GM23338 (cell line): ENCODE measurements around the gene RBM8A. TPM values are rescaled to one million over a fixed set of nuclear protein-coding genes. Genes with fewer than 3 reads are reported as not detected.

Source experiments
- ATAC-seq: fragments of 200-7000 bp; cut with Tn5 transposase; 3 replicates; pipeline ENCODE4 v1.9.1; 2020
- DNase-seq: peaks from one replicate; pipeline ENCODE4 v3.0.0-alpha.2; 2015; ENCODE audit warnings: low spot score
- H2AFZ ChIP-seq: fragments of 200-600 bp; sonication (generic); 2 replicates; pipeline ENCODE4 v1.8.0; 2016; ENCODE audit warnings: antibody characterized with exemption, mild to moderate bottlenecking, moderate library complexity
- H3F3A ChIP-seq: fragments of 200-600 bp; sonication (generic); replicated peaks from 2 replicates; pipeline ENCODE4 v1.8.0; 2017; ENCODE audit warnings: antibody characterized with exemption, mixed run types, low read depth
- H3K27ac ChIP-seq: fragments of 200-600 bp; sonication (generic); 2 replicates; pipeline ENCODE4 v1.6.1; 2016; ENCODE audit warnings: low read depth
- H3K27me3 ChIP-seq: fragments of 200-600 bp; sonication (generic); 2 replicates; pipeline ENCODE4 v1.8.0; 2016; ENCODE audit warnings: mild to moderate bottlenecking, mixed run types, moderate library complexity; ENCODE audit not compliant: insufficient read depth
- H3K36me3 ChIP-seq: fragments of 200-600 bp; sonication (generic); 2 replicates; pipeline ENCODE4 v1.8.0; 2016; ENCODE audit warnings: mild to moderate bottlenecking; ENCODE audit not compliant: insufficient read depth
- H3K4me1 ChIP-seq: fragments of 200-600 bp; sonication (generic); 2 replicates; pipeline ENCODE4 v1.8.0; 2016; ENCODE audit warnings: mild to moderate bottlenecking, moderate library complexity; ENCODE audit not compliant: insufficient read depth
- H3K4me2 ChIP-seq: fragments of 200-600 bp; sonication (generic); 2 replicates; pipeline ENCODE4 v1.7.1; 2017; ENCODE audit warnings: mixed run types
- H3K4me3 ChIP-seq: fragments of 200-600 bp; sonication (generic); 2 replicates; pipeline ENCODE4 v1.6.1; 2016; ENCODE audit warnings: mixed run types
- H3K79me2 ChIP-seq: fragments of 200-600 bp; sonication (generic); replicated peaks from 2 replicates; pipeline ENCODE4 v1.8.0; 2017; ENCODE audit warnings: mild to moderate bottlenecking; ENCODE audit not compliant: insufficient read depth
- H3K9me2 ChIP-seq: fragments of 200-600 bp; sonication (generic); 2 replicates; pipeline ENCODE4 v1.8.0; 2017; ENCODE audit not compliant: insufficient read depth
- H4K20me1 ChIP-seq: fragments of 200-600 bp; sonication (generic); replicated peaks from 2 replicates; pipeline ENCODE4 v1.8.0; 2017; ENCODE audit warnings: mild to moderate bottlenecking; ENCODE audit not compliant: insufficient read depth
- H3K27ac Mint-ChIP-seq: 2 replicates; pipeline ENCODE4 v1.8.0; 2020; ENCODE audit warnings: inconsistent platforms, mild to moderate bottlenecking, moderate library complexity, mixed read lengths
- H3K27me3 Mint-ChIP-seq: 3 replicates; pipeline ENCODE4 v1.8.0; 2022; ENCODE audit warnings: low read depth, mild to moderate bottlenecking, moderate library complexity, mixed read lengths, inconsistent platforms; ENCODE audit not compliant: insufficient read depth, poor library complexity
- H3K36me3 Mint-ChIP-seq: 3 replicates; pipeline ENCODE4 v1.8.0; 2021; ENCODE audit warnings: low read depth, mild to moderate bottlenecking, inconsistent platforms, moderate library complexity, mixed read lengths
- H3K4me1 Mint-ChIP-seq: 3 replicates; pipeline ENCODE4 v1.8.0; 2020; ENCODE audit warnings: mild to moderate bottlenecking, inconsistent platforms, mixed read lengths
- H3K4me3 Mint-ChIP-seq: 3 replicates; pipeline ENCODE4 v1.8.0; 2021; ENCODE audit warnings: moderate library complexity, mild to moderate bottlenecking, inconsistent platforms, mixed read lengths
- H3K9me3 Mint-ChIP-seq: 3 replicates; pipeline ENCODE4 v1.8.0; 2020; ENCODE audit warnings: moderate library complexity, mild to moderate bottlenecking, inconsistent platforms, mixed read lengths
- CREB1 ChIP-seq: fragments of 250-450 bp; sonication (Bioruptor Pico); IDR thresholded peaks from 2 replicates; pipeline ENCODE4 v1.5.0; 2020; ENCODE audit warnings: low read depth, mild to moderate bottlenecking, moderate library complexity
- EZH2 ChIP-seq: fragments of 200-600 bp; sonication (generic); IDR thresholded peaks from one replicate; pipeline ENCODE4 v1.8.0; 2017; ENCODE audit warnings: antibody characterized with exemption, mild to moderate bottlenecking, low read depth; ENCODE audit not compliant: unreplicated experiment
- EZH2phosphoT487 ChIP-seq: fragments of 200-600 bp; sonication (generic); IDR thresholded peaks from one replicate; pipeline ENCODE4 v1.8.1; 2018; ENCODE audit warnings: antibody characterized with exemption; ENCODE audit not compliant: unreplicated experiment
- POLR2AphosphoS5 ChIP-seq: IDR thresholded peaks from 2 replicates; pipeline ENCODE4 v1.6.1; 2016; ENCODE audit warnings: antibody characterized with exemption, low read depth
- ZNF331 ChIP-seq: fragments of 250-450 bp; sonication (Bioruptor Pico); IDR thresholded peaks from 2 replicates; pipeline ENCODE4 v1.5.0; 2020; ENCODE audit warnings: low read depth, mild to moderate bottlenecking, moderate library complexity
- polyA plus RNA-seq: library from polyadenylated mRNA; unstranded; fragments of >200 nt; fragmentation: Nextera tagmentation; extraction: Ambion mirVana; gene quantifications from 2 replicates; pipeline ENCODE4 v1.2.1, GENCODE V29; 2016
- total RNA-seq: library from RNA; depleted of rRNA; stranded (reverse); fragments of >200 nt; shearing (Covaris generic); gene quantifications from 2 replicates; pipeline ENCODE4 v1.2.3, GENCODE V29; 2014
- TF ChIP-seq, protein P1 (sequence below): IDR thresholded peaks from 2 replicates; pipeline ENCODE4 v1.6.1; 2016; ENCODE audit warnings: antibody characterized with exemption
- TF ChIP-seq, protein P2 (sequence below): fragments of 250-450 bp; sonication (Bioruptor Pico); IDR thresholded peaks from 2 replicates; pipeline ENCODE4 v1.5.0; 2020; ENCODE audit warnings: mild to moderate bottlenecking, moderate library complexity

Gene RBM8A
- total and polyA plus RNA-seq, 2 experiments from 2014 or later, result 170 to 312 TPM

DNA sequence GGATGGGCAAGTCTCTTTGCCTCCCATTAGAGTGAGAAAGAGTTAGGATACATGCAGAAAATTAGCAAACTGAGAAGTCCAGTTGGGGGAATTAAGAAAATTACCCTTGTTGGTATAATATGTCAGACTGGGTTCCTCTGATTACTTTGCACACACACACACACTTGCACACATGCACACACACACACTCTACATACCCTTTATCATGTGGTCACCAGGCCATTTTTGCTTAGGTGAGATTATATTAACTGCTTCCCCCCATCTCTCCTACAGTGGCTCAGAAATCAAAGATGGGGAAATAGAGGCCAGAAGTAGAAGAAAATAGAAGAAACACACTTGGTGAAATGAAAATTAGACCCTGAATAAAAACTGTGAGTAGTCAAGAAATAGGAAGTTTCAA is 31.4 kb upstream of the RBM8A start (continued):
- TF ChIP-seq, protein P1, sequence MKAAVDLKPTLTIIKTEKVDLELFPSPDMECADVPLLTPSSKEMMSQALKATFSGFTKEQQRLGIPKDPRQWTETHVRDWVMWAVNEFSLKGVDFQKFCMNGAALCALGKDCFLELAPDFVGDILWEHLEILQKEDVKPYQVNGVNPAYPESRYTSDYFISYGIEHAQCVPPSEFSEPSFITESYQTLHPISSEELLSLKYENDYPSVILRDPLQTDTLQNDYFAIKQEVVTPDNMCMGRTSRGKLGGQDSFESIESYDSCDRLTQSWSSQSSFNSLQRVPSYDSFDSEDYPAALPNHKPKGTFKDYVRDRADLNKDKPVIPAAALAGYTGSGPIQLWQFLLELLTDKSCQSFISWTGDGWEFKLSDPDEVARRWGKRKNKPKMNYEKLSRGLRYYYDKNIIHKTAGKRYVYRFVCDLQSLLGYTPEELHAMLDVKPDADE, result no peak
- TF ChIP-seq, protein P2, sequence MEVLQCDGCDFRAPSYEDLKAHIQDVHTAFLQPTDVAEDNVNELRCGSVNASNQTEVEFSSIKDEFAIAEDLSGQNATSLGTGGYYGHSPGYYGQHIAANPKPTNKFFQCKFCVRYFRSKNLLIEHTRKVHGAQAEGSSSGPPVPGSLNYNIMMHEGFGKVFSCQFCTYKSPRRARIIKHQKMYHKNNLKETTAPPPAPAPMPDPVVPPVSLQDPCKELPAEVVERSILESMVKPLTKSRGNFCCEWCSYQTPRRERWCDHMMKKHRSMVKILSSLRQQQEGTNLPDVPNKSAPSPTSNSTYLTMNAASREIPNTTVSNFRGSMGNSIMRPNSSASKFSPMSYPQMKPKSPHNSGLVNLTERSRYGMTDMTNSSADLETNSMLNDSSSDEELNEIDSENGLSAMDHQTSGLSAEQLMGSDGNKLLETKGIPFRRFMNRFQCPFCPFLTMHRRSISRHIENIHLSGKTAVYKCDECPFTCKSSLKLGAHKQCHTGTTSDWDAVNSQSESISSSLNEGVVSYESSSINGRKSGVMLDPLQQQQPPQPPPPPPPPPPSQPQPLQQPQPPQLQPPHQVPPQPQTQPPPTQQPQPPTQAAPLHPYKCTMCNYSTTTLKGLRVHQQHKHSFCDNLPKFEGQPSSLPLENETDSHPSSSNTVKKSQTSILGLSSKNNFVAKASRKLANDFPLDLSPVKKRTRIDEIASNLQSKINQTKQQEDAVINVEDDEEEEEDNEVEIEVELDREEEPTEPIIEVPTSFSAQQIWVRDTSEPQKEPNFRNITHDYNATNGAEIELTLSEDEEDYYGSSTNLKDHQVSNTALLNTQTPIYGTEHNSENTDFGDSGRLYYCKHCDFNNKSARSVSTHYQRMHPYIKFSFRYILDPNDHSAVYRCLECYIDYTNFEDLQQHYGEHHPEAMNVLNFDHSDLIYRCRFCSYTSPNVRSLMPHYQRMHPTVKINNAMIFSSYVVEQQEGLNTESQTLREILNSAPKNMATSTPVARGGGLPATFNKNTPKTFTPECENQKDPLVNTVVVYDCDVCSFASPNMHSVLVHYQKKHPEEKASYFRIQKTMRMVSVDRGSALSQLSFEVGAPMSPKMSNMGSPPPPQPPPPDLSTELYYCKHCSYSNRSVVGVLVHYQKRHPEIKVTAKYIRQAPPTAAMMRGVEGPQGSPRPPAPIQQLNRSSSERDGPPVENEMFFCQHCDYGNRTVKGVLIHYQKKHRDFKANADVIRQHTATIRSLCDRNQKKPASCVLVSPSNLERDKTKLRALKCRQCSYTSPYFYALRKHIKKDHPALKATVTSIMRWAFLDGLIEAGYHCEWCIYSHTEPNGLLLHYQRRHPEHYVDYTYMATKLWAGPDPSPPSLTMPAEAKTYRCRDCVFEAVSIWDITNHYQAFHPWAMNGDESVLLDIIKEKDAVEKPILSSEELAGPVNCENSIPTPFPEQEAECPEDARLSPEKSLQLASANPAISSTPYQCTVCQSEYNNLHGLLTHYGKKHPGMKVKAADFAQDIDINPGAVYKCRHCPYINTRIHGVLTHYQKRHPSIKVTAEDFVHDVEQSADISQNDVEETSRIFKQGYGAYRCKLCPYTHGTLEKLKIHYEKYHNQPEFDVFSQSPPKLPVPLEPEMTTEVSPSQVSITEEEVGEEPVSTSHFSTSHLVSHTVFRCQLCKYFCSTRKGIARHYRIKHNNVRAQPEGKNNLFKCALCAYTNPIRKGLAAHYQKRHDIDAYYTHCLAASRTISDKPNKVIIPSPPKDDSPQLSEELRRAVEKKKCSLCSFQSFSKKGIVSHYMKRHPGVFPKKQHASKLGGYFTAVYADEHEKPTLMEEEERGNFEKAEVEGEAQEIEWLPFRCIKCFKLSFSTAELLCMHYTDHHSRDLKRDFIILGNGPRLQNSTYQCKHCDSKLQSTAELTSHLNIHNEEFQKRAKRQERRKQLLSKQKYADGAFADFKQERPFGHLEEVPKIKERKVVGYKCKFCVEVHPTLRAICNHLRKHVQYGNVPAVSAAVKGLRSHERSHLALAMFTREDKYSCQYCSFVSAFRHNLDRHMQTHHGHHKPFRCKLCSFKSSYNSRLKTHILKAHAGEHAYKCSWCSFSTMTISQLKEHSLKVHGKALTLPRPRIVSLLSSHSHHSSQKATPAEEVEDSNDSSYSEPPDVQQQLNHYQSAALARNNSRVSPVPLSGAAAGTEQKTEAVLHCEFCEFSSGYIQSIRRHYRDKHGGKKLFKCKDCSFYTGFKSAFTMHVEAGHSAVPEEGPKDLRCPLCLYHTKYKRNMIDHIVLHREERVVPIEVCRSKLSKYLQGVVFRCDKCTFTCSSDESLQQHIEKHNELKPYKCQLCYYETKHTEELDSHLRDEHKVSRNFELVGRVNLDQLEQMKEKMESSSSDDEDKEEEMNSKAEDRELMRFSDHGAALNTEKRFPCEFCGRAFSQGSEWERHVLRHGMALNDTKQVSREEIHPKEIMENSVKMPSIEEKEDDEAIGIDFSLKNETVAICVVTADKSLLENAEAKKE, result no peak
- TF ChIP-seq EZH2phosphoT487, result no peak

- peak; percentile 80 for ATAC-seq
- Mint-ChIP-seq H3K9me3 (peaks cover 1% of the 10 kb centered on the region; the same call in 2 of the 3 replicates), H3K4me3 (peak within 1 kb of the TSS; percentile 73), H3K4me1 (peaks cover 22% of the 10 kb centered on the region), H3K36me3 (no peaks in the 10 kb centered on the region; the same call in 2 of the 3 replicates), H3K27ac (no peak within 1 kb of the TSS), H3K27me3 (peaks cover 57% of the 10 kb centered on the region)
- DNase-seq, result peak; percentile 99
- peak; percentile 49 for TF ChIP-seq POLR2AphosphoS5
- 0 out of 2 replicates have a peak, but pooled peaks have one; percentile 10 for TF ChIP-seq CREB1 (CRISPR knock-in tag)
- TF ChIP-seq ZNF331 (CRISPR knock-in tag), result no peak
- TF ChIP-seq EZH2, result peak; percentile 3
- no peaks in the 10 kb centered on the region; the same call in 1 of the 2 replicates for H3F3A ChIP-seq
- H3K4me1 ChIP-seq, result peaks cover 12% of the 10 kb centered on the region
- peaks cover 84% of the 10 kb centered on the region for H3K27me3 ChIP-seq
- peak within 1 kb of the TSS; percentile 72 for H3K4me3 ChIP-seq
- no peaks in the 10 kb centered on the region for H3K9me2 ChIP-seq
- H4K20me1 ChIP-seq, result no peaks in the 10 kb centered on the region
- no peak within 1 kb of the TSS for H3K27ac ChIP-seq
- no peaks in the 10 kb centered on the region for H3K36me3 ChIP-seq
- no peaks in the 10 kb centered on the region for H3K79me2 ChIP-seq
- peak within 1 kb of the TSS; percentile 94 for H2AFZ ChIP-seq
- H3K4me2 ChIP-seq, result peak within 1 kb of the TSS; percentile 87
Measured at GRCh38 chr1:145957443-145958319, 30.4 kb upstream of the RBM8A start, which contains the start of gene LIX1L. Gene LIX1L, minus strand, starts transcription at chr1:145958017. Its CDS starts 90 bp downstream, at chr1:145957927.
